Lower lobe of right lung (tissue), 2 donors: ENCODE measurements around the gene DYDC2. TPM values are rescaled to one million over a fixed set of nuclear protein-coding genes. Genes with fewer than 3 reads are reported as not detected.

Source experiments
- ATAC-seq, 2 donors: fragments of 200-7000 bp; cut with Tn5 transposase; one replicate each; pipeline ENCODE4 v1.9.1; 2020 to 2022; ENCODE audit warnings: mild to moderate bottlenecking in 2 of 2, moderate library complexity in 2 of 2
- DNase-seq: peaks from one replicate; pipeline ENCODE4 v3.0.0-alpha.2; 2020
- H3K27ac ChIP-seq: fragments of 200-600 bp; one replicate; pipeline ENCODE4 v1.8.0; 2022
- H3K27me3 ChIP-seq: fragments of 200-600 bp; one replicate; pipeline ENCODE4 v1.8.0; 2022; ENCODE audit warnings: low read depth
- H3K36me3 ChIP-seq: fragments of 200-600 bp; one replicate; pipeline ENCODE4 v1.8.0; 2022; ENCODE audit warnings: mild to moderate bottlenecking
- H3K4me1 ChIP-seq: fragments of 200-600 bp; one replicate; pipeline ENCODE4 v1.8.0; 2022
- H3K4me3 ChIP-seq: fragments of 200-600 bp; one replicate; pipeline ENCODE4 v1.8.0; 2022; ENCODE audit warnings: mild to moderate bottlenecking
- H3K9me3 ChIP-seq: fragments of 200-600 bp; one replicate; pipeline ENCODE4 v1.8.0; 2022
- CTCF ChIP-seq: fragments of 200-600 bp; IDR thresholded peaks from one replicate; pipeline ENCODE4 v1.8.0; 2022; ENCODE audit warnings: antibody characterized with exemption, mild to moderate bottlenecking
- intact Hi-C: fragments of 100-400 bp; cut with DNase I; formaldehyde crosslinking; loops from one replicate; pipeline ENCODE4 v1.11.0; 2022
- total RNA-seq: library from RNA; stranded (reverse); fragmentation: NEBNext Ultra II Directional; extraction: Animal tissue kit (Norgen Biotek cat#: 25700); gene quantifications from one replicate; pipeline ENCODE4 v1.2.1, GENCODE V29; 2021
- donor health status: DM: no; HTN: yes; CAD: no; lungs with severe emphysema.

The DYDC2 gene
- total RNA-seq, 1 donor from 2014 or later, result 4.2 TPM

- TF ChIP-seq CTCF, result no peak
Observed at GRCh38 chr10:80371467-80371866, 14.9 kb downstream of the DYDC2 start.

GRCh38 chr10:80372675-80373074 is 16.1 kb downstream of the DYDC2 start:
- Histone ChIP-seq H3K27me3 (no peaks in the 10 kb centered on the region), H3K4me1 (no peaks in the 10 kb centered on the region), H3K36me3 (no peaks in the 10 kb centered on the region), H3K9me3 (no peaks in the 10 kb centered on the region), H3K27ac (no peak overlapping the region), H3K4me3 (no peak overlapping the region)
- ATAC-seq, result no peak
- no peak for DNase-seq
- intact Hi-C loops, result no loop called here
- no peak for TF ChIP-seq CTCF

More at GRCh38 chr10:80371467-80371866, 14.9 kb downstream of the DYDC2 start:
- Histone ChIP-seq H3K27ac (no peak overlapping the region), H3K9me3 (peaks cover 6% of the 10 kb centered on the region), H3K4me3 (no peak overlapping the region), H3K4me1 (no peaks in the 10 kb centered on the region), H3K27me3 (no peaks in the 10 kb centered on the region), H3K36me3 (no peaks in the 10 kb centered on the region)
- no peak for DNase-seq
- intact Hi-C loops, result no loop called here
- ATAC-seq, result no peak

- H3K27me3 ChIP-seq, result no peaks in the 10 kb centered on the region
- ATAC-seq, result peak; percentile 29 to 41
- H3K4me3 ChIP-seq, result no peak overlapping the region
- no peak overlapping the region for H3K27ac ChIP-seq
- intact Hi-C loops, result no loop called here
- H3K36me3 ChIP-seq, result no peaks in the 10 kb centered on the region
- H3K4me1 ChIP-seq, result no peaks in the 10 kb centered on the region
- no peak for TF ChIP-seq CTCF
- DNase-seq, result no peak
- no peaks in the 10 kb centered on the region for H3K9me3 ChIP-seq
Observed at GRCh38 chr10:80373502-80373901, 16.9 kb downstream of the DYDC2 start.

- Histone ChIP-seq H3K9me3 (no peaks in the 10 kb centered on the region), H3K27ac (no peak overlapping the region), H3K27me3 (peaks cover 4% of the 10 kb centered on the region), H3K36me3 (no peaks in the 10 kb centered on the region), H3K4me1 (no peaks in the 10 kb centered on the region), H3K4me3 (no peak overlapping the region)
- no peak for DNase-seq
- intact Hi-C loops, result no loop called here
- no peak for ATAC-seq
- TF ChIP-seq CTCF, result no peak
Observed at GRCh38 chr10:80379701-80380100, 23.1 kb downstream of the DYDC2 start.

- intact Hi-C loops, result no loop called here
- H3K36me3 ChIP-seq, result no peaks in the 10 kb centered on the region
Observed at GRCh38 chr10:80380185-80380584, 23.6 kb downstream of the DYDC2 start.

More at GRCh38 chr10:80380185-80380584, 23.6 kb downstream of the DYDC2 start:
- H3K4me1 ChIP-seq, result no peaks in the 10 kb centered on the region
- no peak overlapping the region for H3K27ac ChIP-seq
- no peak for ATAC-seq
- TF ChIP-seq CTCF, result no peak
- DNase-seq, result no peak
- no peaks in the 10 kb centered on the region for H3K9me3 ChIP-seq
- no peak overlapping the region for H3K4me3 ChIP-seq
- H3K27me3 ChIP-seq, result peaks cover 4% of the 10 kb centered on the region
